Activated naive CD4-positive, alpha-beta T cell treated with anti-CD3 and anti-CD28 coated beads, Interleukin-2, amount 50 U/mL, for 72 hours (primary cell): ENCODE measurements around the gene ATP5F1D. TPM values are rescaled to one million over a fixed set of nuclear protein-coding genes. Genes with fewer than 3 reads are reported as not detected.

Source experiments
- ATAC-seq, 2 donors: fragments of 150-1000 bp; cut with Tn5 transposase; 2 replicates each; pipeline ENCODE4 v1.10.0; 2021; ENCODE audit warnings: mild to moderate bottlenecking in 2 of 2, moderate library complexity in 2 of 2
- DNase-seq, 2 donors: peaks; one replicate each; pipeline ENCODE4 v3.0.0; 2021 to 2022; ENCODE audit warnings: low spot score in 2 of 2
- H3K27ac Mint-ChIP-seq, 2 donors: one replicate each; pipeline ENCODE4 v1.8.0; 2022; ENCODE audit warnings: mild to moderate bottlenecking in 2 of 2, mixed read lengths in 2 of 2
- H3K36me3 Mint-ChIP-seq, 2 donors: one replicate each; pipeline ENCODE4 v1.8.0; 2022; ENCODE audit warnings: mixed read lengths in 2 of 2
- H3K9me3 Mint-ChIP-seq, 2 donors: one replicate each; pipeline ENCODE4 v1.8.0; 2022; ENCODE audit warnings: mixed read lengths in 2 of 2
- total RNA-seq, 2 donors: library from RNA; stranded (reverse); gene quantifications; one replicate each; pipeline ENCODE4 v1.2.3, GENCODE V29; 2022

Gene ATP5F1D
- total RNA-seq, 2 donors from 2014 or later, result 114 to 201 TPM

DNA sequence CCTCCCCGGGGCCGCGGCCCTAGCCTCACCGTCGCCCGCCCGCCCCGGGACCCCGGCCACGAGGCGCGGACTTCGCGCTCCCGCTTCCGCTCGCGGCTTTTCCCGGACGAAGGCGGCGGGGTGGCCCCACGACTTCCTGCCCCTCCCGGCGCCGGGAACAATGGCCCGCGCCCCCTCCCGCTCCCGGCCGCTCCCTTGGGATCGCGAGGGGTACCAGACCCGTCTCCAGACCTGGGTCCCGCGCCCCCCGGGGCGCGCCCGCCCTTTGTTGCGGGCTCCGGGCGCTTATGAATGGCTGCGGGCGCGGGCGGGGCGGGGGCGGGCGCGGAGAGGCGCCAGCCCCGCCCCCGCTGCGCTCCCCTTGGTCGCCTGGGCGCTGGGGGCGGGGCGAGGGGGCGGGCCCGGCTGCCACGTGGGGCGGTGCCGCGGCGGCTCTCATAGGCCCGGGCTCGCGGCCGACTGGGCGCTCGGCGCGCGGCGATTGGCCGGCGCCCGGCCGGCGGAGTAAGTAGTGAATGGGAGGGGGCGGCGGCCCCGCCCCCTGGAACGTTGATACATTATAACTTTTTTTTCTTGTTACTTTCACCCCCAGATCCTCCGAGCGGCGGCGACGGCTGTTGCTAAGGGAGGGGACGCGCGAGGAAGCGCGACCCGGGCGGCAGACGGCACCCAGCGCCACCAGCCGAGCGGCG is 7.9 kb downstream of the ATP5F1D start:
- Mint-ChIP-seq H3K27ac (peak overlapping the region; percentile 69 to 93), H3K36me3 (peaks cover 13 to 15% of the 10 kb centered on the region in 2 donors), H3K9me3 (no peaks in the 10 kb centered on the region)
- peak; percentile 43 to 60 for ATAC-seq
- DNase-seq, result peak; percentile 90 to 97

DNA sequence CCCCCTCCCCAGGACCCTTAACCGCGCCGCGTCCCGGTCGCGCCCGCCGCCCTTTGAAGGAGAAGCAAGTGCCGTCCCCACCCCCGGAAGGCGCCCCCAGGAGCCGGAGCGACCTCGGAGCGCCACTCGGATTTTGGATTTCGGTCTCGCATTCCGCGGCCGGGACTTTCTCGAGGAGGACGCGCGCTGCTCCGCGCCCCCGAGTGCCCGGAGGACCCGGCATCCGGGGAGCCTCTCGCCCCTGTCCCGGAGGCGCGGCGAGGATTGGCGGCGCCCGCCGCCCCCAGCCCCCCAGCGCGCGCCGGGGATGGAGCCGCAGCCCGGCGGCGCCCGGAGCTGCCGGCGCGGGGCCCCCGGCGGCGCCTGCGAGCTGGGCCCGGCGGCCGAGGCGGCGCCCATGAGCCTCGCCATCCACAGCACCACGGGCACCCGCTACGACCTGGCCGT is 8.5 kb downstream of the ATP5F1D start:
- ATAC-seq, result no peak

DNA sequence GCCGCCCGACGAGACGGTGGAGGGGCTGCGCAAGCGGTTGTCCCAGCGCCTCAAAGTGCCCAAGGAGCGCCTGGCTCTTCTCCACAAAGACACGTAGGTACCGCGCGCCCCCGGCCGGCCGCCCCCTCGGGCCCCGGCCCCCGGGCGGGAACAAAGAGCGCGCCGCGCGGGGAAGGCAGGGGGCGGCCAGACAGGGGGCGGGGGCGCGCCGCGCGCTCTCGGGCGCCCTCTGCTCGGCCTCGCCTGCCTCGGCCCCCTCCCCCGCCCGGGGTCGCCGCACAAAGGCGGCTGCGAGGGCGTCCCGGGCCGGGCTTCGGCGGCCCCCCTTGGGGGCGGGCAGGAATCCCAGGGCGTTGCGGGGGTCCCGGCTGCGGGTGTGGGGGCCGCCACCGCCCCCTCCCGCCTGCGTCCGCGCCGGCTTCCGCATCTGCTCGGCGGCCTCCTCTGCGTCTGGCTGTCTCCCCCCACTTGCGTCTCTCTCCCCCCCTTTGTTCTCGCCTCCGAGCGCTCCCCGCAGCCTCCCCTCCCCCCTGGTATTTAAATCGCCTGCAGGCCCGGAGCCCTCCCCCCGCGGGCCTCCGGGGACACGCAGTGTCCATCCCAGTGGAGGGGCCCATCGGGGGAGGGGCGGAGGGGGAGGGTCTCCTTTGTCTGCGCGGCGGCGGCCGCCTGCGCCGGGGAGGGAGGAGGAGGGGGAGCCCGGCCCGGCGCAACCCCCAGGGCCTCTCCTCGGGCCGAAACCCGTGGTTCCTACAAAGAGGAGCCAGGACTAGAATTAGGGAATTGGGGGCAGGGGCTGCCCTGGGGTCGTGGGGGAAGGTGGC is 9.1 kb downstream of the ATP5F1D start:
- no peaks in the 10 kb centered on the region for H3K9me3 Mint-ChIP-seq
- H3K36me3 Mint-ChIP-seq, result peaks cover 15 to 20% of the 10 kb centered on the region in 2 donors
- peak overlapping the region; percentile 92 to 95 for H3K27ac Mint-ChIP-seq
- no peak for DNase-seq
- no peak for ATAC-seq

More for the DNA sequence above, 8.5 kb downstream of the ATP5F1D start:
- DNase-seq, result no peak
- no peaks in the 10 kb centered on the region for H3K9me3 Mint-ChIP-seq
- H3K36me3 Mint-ChIP-seq, result peaks cover 15 to 18% of the 10 kb centered on the region in 2 donors
- peak overlapping the region in 1 of 2 donors; percentile 69 for H3K27ac Mint-ChIP-seq

DNA sequence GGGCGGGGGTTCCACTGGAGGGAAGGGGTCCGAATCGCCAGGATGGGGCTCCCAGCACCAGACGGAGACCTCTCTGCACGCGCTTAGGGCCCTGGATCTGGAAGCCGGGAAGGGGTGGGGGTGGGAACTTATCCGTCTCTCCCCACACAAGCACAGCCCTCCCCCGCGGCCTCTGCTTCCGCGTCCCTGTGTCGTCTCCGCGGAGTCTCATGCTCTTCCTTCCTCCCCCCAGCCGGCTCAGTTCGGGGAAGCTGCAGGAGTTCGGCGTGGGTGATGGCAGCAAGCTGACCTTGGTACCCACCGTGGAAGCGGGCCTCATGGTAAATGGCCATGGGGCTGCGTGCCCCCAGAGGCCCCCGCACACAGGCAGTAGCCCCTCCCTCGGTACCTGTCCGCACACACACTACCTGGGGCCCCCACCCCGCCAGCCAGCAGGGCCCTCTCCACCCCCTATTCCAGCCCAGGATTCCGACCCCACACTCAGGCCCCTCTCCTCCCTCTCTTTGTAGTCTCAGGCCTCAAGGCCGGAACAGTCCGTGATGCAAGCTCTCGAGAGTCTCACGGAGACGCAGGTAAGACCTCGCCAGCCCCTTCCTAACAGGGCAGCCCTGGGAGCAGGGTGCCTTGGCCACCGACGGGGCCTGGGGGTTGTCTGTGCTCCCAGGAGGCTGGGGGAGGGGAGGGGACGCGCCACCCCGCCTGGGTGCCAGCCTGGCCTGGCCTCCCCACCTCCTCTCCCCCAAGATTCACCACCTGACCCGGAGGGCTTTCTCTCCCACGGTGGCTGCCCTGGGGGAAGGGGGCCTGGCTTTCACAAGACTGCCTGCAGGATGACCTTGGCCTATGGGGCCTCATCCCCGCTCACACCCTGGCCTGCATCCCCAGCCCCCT is 10.0 kb downstream of the ATP5F1D start:
- peak; percentile 64 to 73 for DNase-seq
- Mint-ChIP-seq H3K9me3 (no peaks in the 10 kb centered on the region), H3K27ac (peak overlapping the region; percentile 92 to 95), H3K36me3 (peaks cover 15 to 20% of the 10 kb centered on the region in 2 donors)
- peak in 1 of 2 donors; percentile 1 for ATAC-seq

DNA sequence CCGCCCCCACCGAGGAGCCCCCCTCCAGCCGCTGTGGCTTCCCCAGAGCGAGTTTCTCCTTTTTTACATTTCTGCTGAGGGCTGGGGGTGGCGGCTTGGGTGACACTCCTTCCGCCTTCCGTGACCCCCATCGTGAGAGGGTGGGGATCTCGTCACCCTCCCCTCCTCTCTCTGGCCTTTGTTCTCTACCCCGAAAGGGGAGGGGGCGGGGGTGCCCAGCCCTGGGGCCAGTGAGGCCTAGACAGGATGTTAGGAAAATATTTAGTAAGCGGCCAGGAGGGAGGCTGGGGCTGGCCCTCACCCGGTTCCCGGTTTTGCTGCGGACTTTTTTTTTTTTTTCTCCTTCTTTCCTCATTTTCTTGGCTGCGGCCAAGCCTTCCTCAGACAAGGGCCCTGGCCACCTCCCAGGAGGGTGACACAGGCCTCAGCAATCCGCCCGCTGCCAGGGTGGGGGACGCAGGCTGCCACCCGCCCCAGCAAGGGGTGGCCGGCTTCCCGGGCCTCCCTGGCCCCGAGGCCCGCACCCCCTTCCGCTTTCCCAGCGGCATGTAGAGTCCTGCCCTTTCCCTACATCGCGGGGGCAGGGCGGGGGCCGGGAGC is 10.8 kb downstream of the ATP5F1D start:
- H3K36me3 Mint-ChIP-seq, result peaks cover 15 to 20% of the 10 kb centered on the region in 2 donors
- ATAC-seq (peak; percentile 9 to 39), DNase-seq (peak; percentile 63 to 90)
- H3K27ac Mint-ChIP-seq, result peak overlapping the region; percentile 60 to 92
- no peaks in the 10 kb centered on the region for H3K9me3 Mint-ChIP-seq

DNA sequence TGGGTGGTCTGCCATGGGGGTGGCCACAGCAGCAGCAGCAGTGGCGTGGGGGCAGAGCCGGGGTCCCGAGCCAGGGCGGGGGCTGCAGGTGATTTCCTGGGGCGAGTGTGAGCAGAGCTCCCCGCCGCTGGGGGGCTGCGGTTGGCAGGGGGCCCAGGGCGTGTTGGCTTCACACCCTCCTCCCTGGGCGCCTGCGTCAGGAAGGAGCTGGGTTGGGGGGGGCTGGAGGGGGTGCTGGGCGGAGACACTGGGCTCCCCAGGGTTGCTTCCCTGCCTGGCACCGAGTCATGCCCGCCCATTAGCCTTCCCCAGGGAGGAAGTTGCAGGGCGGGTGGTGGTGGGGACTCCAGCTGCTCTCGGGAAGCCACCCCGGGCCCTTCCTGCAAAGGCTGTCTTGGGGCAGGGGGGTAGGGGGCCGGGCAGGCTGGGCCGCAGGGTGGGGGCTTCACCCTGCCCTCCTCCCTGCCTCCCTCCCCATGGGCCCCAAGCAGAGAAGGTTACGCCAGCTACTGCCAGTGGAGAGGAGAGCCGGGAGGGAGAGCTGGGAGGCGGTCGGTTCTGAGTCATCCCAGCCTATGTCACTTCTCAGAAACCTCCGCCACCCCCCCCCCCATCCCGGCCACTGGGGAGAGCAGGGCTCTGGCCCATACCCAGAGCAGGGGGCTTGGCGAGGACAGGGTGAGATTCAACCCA is 11.4 kb downstream of the ATP5F1D start:
- peak overlapping the region; percentile 89 to 92 for H3K27ac Mint-ChIP-seq
- DNase-seq (peak; percentile 60 to 90), ATAC-seq (peak; percentile 30 to 57)
- no peaks in the 10 kb centered on the region for H3K9me3 Mint-ChIP-seq
- H3K36me3 Mint-ChIP-seq, result peaks cover 20% of the 10 kb centered on the region in 2 donors

- ATAC-seq (no peak), DNase-seq (no peak)
- Mint-ChIP-seq H3K27ac (peak overlapping the region; percentile 89 to 92), H3K9me3 (no peaks in the 10 kb centered on the region), H3K36me3 (peaks cover 20% of the 10 kb centered on the region in 2 donors)
Measured at GRCh38 chr19:1253514-1254080, 12.0 kb downstream of the ATP5F1D start.

DNA sequence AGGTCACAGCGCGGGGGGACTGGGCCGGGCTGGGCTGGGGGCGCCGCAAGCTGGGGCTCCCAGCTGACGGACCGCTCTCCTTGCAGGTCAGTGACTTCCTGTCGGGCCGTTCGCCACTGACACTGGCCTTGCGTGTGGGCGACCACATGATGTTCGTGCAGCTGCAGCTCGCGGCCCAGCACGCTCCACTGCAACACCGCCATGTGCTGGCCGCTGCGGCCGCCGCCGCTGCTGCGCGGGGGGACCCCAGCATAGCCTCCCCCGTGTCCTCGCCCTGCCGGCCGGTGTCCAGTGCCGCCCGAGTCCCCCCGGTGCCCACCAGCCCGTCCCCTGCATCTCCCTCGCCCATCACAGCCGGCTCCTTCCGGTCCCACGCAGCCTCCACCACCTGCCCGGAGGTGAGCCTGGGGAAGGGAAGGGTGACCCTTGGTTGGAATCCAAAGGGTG is 12.6 kb downstream of the ATP5F1D start:
- Mint-ChIP-seq H3K27ac (peak overlapping the region in 1 of 2 donors; percentile 92), H3K36me3 (peaks cover 20 to 23% of the 10 kb centered on the region in 2 donors), H3K9me3 (no peaks in the 10 kb centered on the region)
- DNase-seq, result no peak
- no peak for ATAC-seq

DNA sequence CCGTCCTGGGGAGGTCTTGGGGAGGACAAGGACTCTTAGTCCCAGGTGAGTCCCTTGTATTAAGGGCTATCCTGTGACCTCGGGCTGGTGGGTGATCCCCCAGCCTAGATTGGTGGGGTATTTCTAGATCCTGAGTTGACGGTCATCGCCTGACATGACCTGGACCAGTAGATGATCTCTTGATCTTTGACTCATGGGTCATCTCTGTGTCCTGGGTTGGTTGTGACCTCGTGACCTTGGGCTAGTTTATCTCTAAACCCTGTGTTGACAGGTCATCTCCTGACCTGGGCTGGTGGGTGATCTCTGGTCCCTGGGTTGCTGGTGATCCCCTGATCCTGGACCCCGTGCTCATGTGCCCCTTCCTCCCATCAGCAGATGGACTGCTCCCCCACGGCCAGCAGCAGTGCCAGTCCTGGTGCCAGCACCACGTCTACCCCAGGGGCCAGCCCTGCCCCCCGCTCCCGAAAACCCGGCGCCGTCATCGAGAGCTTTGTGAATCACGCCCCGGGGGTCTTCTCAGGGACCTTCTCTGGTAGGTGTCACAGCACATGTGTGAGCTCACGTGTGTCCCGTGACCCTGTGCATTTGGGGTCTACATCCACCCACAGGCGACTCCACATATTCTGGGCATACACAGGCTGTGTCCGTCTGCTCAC is 13.1 kb downstream of the ATP5F1D start:
- Mint-ChIP-seq H3K36me3 (peaks cover 20 to 28% of the 10 kb centered on the region in 2 donors), H3K27ac (peak overlapping the region; percentile 29 to 92), H3K9me3 (no peaks in the 10 kb centered on the region)
- no peak for DNase-seq
- ATAC-seq, result no peak

DNA sequence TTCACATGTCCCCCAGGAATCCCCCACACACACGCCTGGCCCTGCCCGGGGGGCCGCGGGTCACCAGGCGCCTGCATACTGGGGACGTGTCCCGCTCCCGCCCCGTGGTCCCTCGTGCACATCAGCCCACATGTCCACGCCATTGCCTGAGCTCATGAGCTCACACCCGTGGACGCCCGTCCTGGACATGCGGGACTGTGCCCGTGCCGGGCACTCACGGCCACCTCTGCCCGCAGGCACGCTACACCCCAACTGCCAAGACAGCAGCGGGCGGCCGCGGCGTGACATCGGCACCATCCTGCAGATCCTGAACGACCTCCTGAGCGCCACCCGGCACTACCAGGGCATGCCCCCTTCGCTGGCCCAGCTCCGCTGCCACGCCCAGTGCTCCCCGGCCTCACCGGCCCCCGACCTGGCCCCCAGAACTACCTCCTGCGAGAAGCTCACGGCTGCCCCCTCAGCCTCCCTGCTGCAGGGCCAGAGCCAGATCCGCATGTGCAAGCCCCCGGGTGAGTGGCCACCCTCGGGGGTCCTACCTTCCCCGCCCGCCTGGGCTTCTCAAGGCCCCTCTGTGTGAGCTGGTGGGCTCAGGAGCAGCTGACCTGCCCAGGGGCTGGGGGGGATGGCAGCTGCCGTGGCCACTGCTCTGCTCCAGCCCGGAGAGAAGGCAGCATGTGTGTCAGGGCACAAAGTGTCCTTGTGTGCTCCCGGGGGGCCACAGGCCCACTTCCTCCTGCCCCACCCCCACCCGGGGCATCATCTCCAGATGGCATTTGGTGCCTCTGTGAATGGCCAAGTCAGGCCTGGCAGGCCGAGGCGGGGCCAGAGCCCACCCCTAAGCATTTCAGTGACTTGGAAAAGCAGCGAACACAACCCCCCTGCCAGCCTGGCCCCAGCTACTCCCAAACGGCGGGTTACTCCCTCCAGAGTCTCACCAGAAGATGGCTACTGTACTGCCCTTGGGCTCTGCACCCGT is 13.9 kb downstream of the ATP5F1D start:
- no peaks in the 10 kb centered on the region for H3K9me3 Mint-ChIP-seq
- ATAC-seq (no peak), DNase-seq (no peak)
- H3K27ac Mint-ChIP-seq, result peak overlapping the region in 1 of 2 donors; percentile 92
- peaks cover 20 to 32% of the 10 kb centered on the region in 2 donors for H3K36me3 Mint-ChIP-seq

- Mint-ChIP-seq H3K9me3 (no peaks in the 10 kb centered on the region), H3K27ac (no peak overlapping the region), H3K36me3 (peaks cover 21 to 30% of the 10 kb centered on the region in 2 donors)
- ATAC-seq, result no peak
- DNase-seq, result no peak
Measured at GRCh38 chr19:1256646-1257474, 15.3 kb downstream of the ATP5F1D start.

DNA sequence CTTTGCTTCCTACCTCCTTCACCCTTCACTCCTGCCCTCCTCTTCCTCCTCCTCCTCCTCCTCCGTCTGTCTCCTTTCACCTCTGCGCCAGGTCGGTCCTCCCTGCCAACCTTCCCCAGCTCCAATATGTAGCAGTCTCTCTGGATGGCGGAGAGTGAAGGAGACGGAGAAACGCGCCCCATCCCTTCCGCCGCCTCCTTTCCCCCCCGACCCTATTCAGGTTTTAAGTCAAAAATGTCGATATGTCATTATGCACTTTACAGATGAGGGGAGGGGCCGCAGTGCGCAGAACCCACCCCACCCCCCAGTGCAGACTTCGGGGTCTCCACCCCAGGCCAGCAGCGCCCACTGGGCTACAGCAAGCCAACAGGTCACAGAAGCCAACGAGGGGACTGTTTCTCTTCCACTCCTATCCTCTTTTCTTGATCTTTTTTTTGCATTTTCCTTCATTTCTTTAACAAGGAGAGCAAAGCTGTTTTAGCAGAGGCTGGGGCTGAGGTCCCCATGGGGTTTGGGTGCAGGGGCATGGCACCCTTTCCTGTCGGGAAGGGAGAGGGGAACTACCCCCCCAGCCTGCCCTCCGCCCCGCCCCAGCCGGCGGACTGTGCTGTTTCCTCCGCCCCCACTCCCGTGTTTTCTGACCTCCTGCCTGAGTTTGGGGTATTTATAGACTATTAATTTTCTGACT is 16.1 kb downstream of the ATP5F1D start:
- no peaks in the 10 kb centered on the region for H3K9me3 Mint-ChIP-seq

GRCh38 chr19:1258163-1258492 is 16.6 kb downstream of the ATP5F1D start:
- Mint-ChIP-seq H3K36me3 (peaks cover 16 to 31% of the 10 kb centered on the region in 2 donors), H3K9me3 (no peaks in the 10 kb centered on the region), H3K27ac (peak overlapping the region; percentile 68 to 96)
- DNase-seq (no peak), ATAC-seq (no peak)

More for the DNA sequence above, 16.1 kb downstream of the ATP5F1D start:
- no peak for ATAC-seq
- Mint-ChIP-seq H3K27ac (peak overlapping the region; percentile 68 to 96), H3K36me3 (peaks cover 16 to 31% of the 10 kb centered on the region in 2 donors)
- DNase-seq, result no peak
